ENCODE results near the gene SH3RF3. TPM values are rescaled to one million over a fixed set of nuclear protein-coding genes. Genes with fewer than 3 reads are reported as not detected.
A peak's percentile ranks its signal among the peaks of the same experiment; 100 is the strongest.

Gene SH3RF3
- total RNA-seq, 1 donor from 2014 or later = 2.1 TPM

- Histone ChIP-seq H3K9ac (ENCODE audit: low read depth in 1 of 3, low read length in 3 of 3) (no peak overlapping the region), H3K27ac (ENCODE audit: low read depth, low read length) (no peak overlapping the region), H3K4me3 (ENCODE audit: low read length in 3 of 3) (no peak overlapping the region), H3K9me3 (ENCODE audit: control insufficient read depth in 3 of 3, low read length in 3 of 3) (no peaks in the 10 kb centered on the region), H3K36me3 (ENCODE audit: control insufficient read depth in 3 of 3, insufficient read depth in 3 of 3, low read length in 3 of 3) (no peaks in the 10 kb centered on the region), H3K4me1 (ENCODE audit: control insufficient read depth in 3 of 3, insufficient read depth in 3 of 3, low read length in 3 of 3) (peaks cover 31 to 44% (median 34%) of the 10 kb centered on the region in 3 donors), H3K27me3 (ENCODE audit: control insufficient read depth in 3 of 3, insufficient read depth in 3 of 3, low read length in 3 of 3) (no peaks in the 10 kb centered on the region)
Observed at GRCh38 chr2:109254174-109254904, 125.3 kb downstream of the SH3RF3 start.

GRCh38 chr2:109255654-109256053 lies 126.6 kb downstream of the SH3RF3 start:
- Histone ChIP-seq H3K9ac (ENCODE audit: low read depth in 1 of 3, low read length in 3 of 3) (no peak overlapping the region), H3K27ac (ENCODE audit: low read depth, low read length) (peak overlapping the region; percentile 25), H3K4me1 (ENCODE audit: control insufficient read depth in 3 of 3, insufficient read depth in 3 of 3, low read length in 3 of 3) (peaks cover 33 to 54% (median 37%) of the 10 kb centered on the region in 3 donors), H3K9me3 (ENCODE audit: control insufficient read depth in 3 of 3, low read length in 3 of 3) (no peaks in the 10 kb centered on the region), H3K4me3 (ENCODE audit: low read length in 3 of 3) (no peak overlapping the region), H3K27me3 (ENCODE audit: control insufficient read depth in 3 of 3, insufficient read depth in 3 of 3, low read length in 3 of 3) (no peaks in the 10 kb centered on the region), H3K36me3 (ENCODE audit: control insufficient read depth in 3 of 3, insufficient read depth in 3 of 3, low read length in 3 of 3) (no peaks in the 10 kb centered on the region)

DNA sequence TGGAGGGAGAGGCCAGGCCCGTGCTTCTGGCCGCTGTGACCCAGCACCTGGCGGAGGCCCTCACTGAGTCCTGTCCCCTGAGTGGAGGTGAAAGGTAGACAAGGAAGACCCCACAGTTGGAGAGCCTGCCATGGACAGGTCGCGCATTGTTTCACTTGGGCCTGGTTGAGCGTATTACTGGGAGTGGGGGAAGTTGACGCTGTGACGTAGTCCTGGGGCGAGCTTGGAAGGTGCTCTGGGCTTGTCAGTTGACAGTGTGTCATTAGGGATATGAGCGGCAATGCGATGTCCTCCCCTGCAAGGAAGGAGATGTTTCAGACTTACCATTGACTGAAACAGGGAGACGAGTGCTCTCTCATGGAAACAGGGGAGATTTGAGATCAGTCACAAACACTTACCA lies 127.1 kb downstream of the SH3RF3 start:
- Histone ChIP-seq H3K9me3 (ENCODE audit: control insufficient read depth in 3 of 3, low read length in 3 of 3) (no peaks in the 10 kb centered on the region), H3K36me3 (ENCODE audit: control insufficient read depth in 3 of 3, insufficient read depth in 3 of 3, low read length in 3 of 3) (no peaks in the 10 kb centered on the region), H3K4me1 (ENCODE audit: control insufficient read depth in 3 of 3, insufficient read depth in 3 of 3, low read length in 3 of 3) (peaks cover 37 to 58% (median 42%) of the 10 kb centered on the region in 3 donors), H3K27ac (ENCODE audit: low read depth, low read length) (peak overlapping the region; percentile 25), H3K27me3 (ENCODE audit: control insufficient read depth in 3 of 3, insufficient read depth in 3 of 3, low read length in 3 of 3) (no peaks in the 10 kb centered on the region), H3K4me3 (ENCODE audit: low read length in 3 of 3) (no peak overlapping the region), H3K9ac (ENCODE audit: low read depth in 1 of 3, low read length in 3 of 3) (no peak overlapping the region)

- Histone ChIP-seq H3K9ac (ENCODE audit: low read depth in 1 of 3, low read length in 3 of 3) (peak overlapping the region in 1 of 3 donors; percentile 19), H3K27ac (ENCODE audit: low read depth, low read length) (no peak overlapping the region), H3K36me3 (ENCODE audit: control insufficient read depth in 3 of 3, insufficient read depth in 3 of 3, low read length in 3 of 3) (no peaks in the 10 kb centered on the region), H3K27me3 (ENCODE audit: control insufficient read depth in 3 of 3, insufficient read depth in 3 of 3, low read length in 3 of 3) (no peaks in the 10 kb centered on the region), H3K9me3 (ENCODE audit: control insufficient read depth in 3 of 3, low read length in 3 of 3) (no peaks in the 10 kb centered on the region), H3K4me3 (ENCODE audit: low read length in 3 of 3) (no peak overlapping the region), H3K4me1 (ENCODE audit: control insufficient read depth in 3 of 3, insufficient read depth in 3 of 3, low read length in 3 of 3) (peaks cover 40 to 58% (median 45%) of the 10 kb centered on the region in 3 donors)
Observed at GRCh38 chr2:109256921-109257320, 127.9 kb downstream of the SH3RF3 start.

GRCh38 chr2:109257653-109258052 lies 128.6 kb downstream of the SH3RF3 start:
- H3K27me3 ChIP-seq (ENCODE audit: control insufficient read depth in 3 of 3, insufficient read depth in 3 of 3, low read length in 3 of 3) = no peaks in the 10 kb centered on the region
- H3K4me3 ChIP-seq (ENCODE audit: low read length in 3 of 3) = no peak overlapping the region
- H3K4me1 ChIP-seq (ENCODE audit: control insufficient read depth in 3 of 3, insufficient read depth in 3 of 3, low read length in 3 of 3) = peaks cover 40 to 58% (median 48%) of the 10 kb centered on the region in 3 donors

GRCh38 chr2:109258376-109258775 lies 129.4 kb downstream of the SH3RF3 start:
- Histone ChIP-seq H3K4me3 (ENCODE audit: low read length in 3 of 3) (peak overlapping the region in 1 of 3 donors; percentile 52), H3K9me3 (ENCODE audit: control insufficient read depth in 3 of 3, low read length in 3 of 3) (no peaks in the 10 kb centered on the region), H3K9ac (ENCODE audit: low read depth in 1 of 3, low read length in 3 of 3) (peak overlapping the region in 1 of 3 donors; percentile 70), H3K27me3 (ENCODE audit: control insufficient read depth in 3 of 3, insufficient read depth in 3 of 3, low read length in 3 of 3) (no peaks in the 10 kb centered on the region), H3K36me3 (ENCODE audit: control insufficient read depth in 3 of 3, insufficient read depth in 3 of 3, low read length in 3 of 3) (no peaks in the 10 kb centered on the region), H3K4me1 (ENCODE audit: control insufficient read depth in 3 of 3, insufficient read depth in 3 of 3, low read length in 3 of 3) (peaks cover 40 to 58% (median 50%) of the 10 kb centered on the region in 3 donors), H3K27ac (ENCODE audit: low read depth, low read length) (peak overlapping the region; percentile 21)

More at GRCh38 chr2:109257653-109258052, 128.6 kb downstream of the SH3RF3 start:
- H3K36me3 ChIP-seq (ENCODE audit: control insufficient read depth in 3 of 3, insufficient read depth in 3 of 3, low read length in 3 of 3) = no peaks in the 10 kb centered on the region
- H3K9me3 ChIP-seq (ENCODE audit: control insufficient read depth in 3 of 3, low read length in 3 of 3) = no peaks in the 10 kb centered on the region
- H3K9ac ChIP-seq (ENCODE audit: low read depth in 1 of 3, low read length in 3 of 3) = peak overlapping the region in 1 of 3 donors; percentile 45
- H3K27ac ChIP-seq (ENCODE audit: low read depth, low read length) = no peak overlapping the region

DNA sequence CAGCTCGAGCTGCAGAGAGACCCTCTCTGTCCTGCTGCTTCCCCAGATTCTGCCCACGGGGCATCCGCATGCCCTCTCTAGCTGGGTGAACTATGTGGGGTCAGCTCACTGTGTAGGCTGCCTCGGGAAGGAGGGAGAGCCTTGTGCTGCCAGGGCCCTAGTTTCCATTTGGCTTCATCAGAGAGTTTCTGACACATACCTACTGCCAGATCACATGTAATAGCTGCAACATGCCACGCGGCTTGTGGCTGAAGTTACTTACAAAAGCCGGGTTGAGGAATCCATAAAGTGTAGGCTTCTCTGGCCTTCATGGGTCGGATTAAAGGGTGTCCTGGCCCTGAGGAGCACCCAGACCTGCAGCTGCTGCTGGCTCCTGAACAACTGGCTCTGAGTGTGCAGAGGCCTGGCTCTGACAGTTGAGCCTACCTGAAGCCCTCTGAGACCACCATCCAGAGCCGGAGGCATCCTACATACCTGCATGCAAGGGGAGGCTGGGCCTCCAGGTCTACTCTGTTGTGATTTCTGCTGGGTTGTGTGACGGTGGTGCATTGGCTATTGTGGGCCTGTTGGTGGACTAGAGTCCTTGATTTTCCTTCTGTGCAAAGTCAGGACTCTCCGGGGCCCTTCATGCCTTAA lies 130.0 kb downstream of the SH3RF3 start:
- H3K36me3 ChIP-seq (ENCODE audit: control insufficient read depth in 3 of 3, insufficient read depth in 3 of 3, low read length in 3 of 3) = no peaks in the 10 kb centered on the region
- peak overlapping the region in 1 of 3 donors; percentile 52 for H3K4me3 ChIP-seq (ENCODE audit: low read length in 3 of 3)
- peaks cover 40 to 58% (median 51%) of the 10 kb centered on the region in 3 donors for H3K4me1 ChIP-seq (ENCODE audit: control insufficient read depth in 3 of 3, insufficient read depth in 3 of 3, low read length in 3 of 3)
- no peaks in the 10 kb centered on the region for H3K9me3 ChIP-seq (ENCODE audit: control insufficient read depth in 3 of 3, low read length in 3 of 3)
- H3K9ac ChIP-seq (ENCODE audit: low read depth in 1 of 3, low read length in 3 of 3) = peak overlapping the region in 2 of 3 donors; percentile 35 to 70
- no peaks in the 10 kb centered on the region for H3K27me3 ChIP-seq (ENCODE audit: control insufficient read depth in 3 of 3, insufficient read depth in 3 of 3, low read length in 3 of 3)
- H3K27ac ChIP-seq (ENCODE audit: low read depth, low read length) = peak overlapping the region; percentile 21

DNA sequence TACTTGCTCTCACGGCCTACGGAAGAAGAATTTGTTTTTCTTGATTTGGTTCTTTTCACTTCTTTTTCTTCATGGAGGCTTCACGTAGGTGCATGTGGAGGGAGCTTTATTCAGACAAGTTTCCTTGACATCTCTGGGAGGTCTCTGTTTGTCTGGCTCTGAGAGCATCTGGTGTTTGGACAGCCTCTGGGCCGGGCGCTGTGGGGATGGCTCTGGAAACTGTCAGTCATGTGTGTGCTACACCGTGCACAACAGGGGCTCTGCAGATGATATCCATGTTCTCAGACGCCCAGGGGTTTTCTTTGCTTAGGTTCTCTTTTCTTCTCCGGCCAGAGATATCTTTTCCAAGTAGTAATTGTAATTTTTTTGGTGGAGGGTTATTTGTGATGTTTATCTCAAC lies 130.7 kb downstream of the SH3RF3 start:
- Histone ChIP-seq H3K4me1 (ENCODE audit: control insufficient read depth in 3 of 3, insufficient read depth in 3 of 3, low read length in 3 of 3) (peaks cover 43 to 61% (median 53%) of the 10 kb centered on the region in 3 donors), H3K9me3 (ENCODE audit: control insufficient read depth in 3 of 3, low read length in 3 of 3) (no peaks in the 10 kb centered on the region), H3K36me3 (ENCODE audit: control insufficient read depth in 3 of 3, insufficient read depth in 3 of 3, low read length in 3 of 3) (no peaks in the 10 kb centered on the region), H3K27me3 (ENCODE audit: control insufficient read depth in 3 of 3, insufficient read depth in 3 of 3, low read length in 3 of 3) (no peaks in the 10 kb centered on the region), H3K9ac (ENCODE audit: low read depth in 1 of 3, low read length in 3 of 3) (no peak overlapping the region), H3K27ac (ENCODE audit: low read depth, low read length) (no peak overlapping the region), H3K4me3 (ENCODE audit: low read length in 3 of 3) (no peak overlapping the region)

DNA sequence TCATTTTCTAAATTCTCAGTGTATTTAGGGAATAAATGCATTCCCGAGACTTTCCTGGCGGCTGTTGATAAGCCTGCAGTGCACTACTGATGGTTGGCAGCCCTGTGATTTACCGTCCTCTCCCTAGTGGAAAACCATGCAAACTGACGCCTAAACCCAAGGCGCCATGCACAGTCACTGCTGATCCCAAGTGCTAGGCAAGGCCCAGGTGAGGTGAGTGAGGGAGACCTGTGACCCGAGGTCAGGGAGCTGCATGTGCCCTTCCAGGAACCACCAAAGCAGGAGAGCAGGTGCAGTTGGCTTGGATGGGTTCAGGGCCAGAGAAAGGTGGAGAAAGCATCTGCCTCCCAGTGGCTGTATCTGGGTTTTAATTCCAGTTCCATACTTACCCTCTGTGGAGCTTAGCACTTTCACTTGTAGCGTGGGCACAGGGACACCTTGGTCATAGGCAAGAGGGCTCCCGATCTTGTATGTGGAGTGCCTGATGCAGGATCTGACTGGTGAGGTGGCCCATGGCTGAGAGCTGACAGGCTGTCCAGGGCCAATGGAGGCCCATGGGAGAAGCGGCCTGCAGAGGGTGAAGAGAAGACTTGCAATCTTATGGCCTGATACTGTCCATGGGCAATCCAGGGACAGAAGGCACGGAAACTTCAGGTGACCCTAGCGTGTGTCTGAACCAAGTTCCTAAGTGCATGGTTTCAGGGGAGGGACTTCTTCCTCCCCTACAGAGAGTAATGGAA lies 131.3 kb downstream of the SH3RF3 start:
- peaks cover 49 to 62% (median 59%) of the 10 kb centered on the region in 3 donors for H3K4me1 ChIP-seq (ENCODE audit: control insufficient read depth in 3 of 3, insufficient read depth in 3 of 3, low read length in 3 of 3)

More for the DNA sequence above, 131.3 kb downstream of the SH3RF3 start:
- Histone ChIP-seq H3K9ac (ENCODE audit: low read depth in 1 of 3, low read length in 3 of 3) (no peak overlapping the region), H3K27me3 (ENCODE audit: control insufficient read depth in 3 of 3, insufficient read depth in 3 of 3, low read length in 3 of 3) (no peaks in the 10 kb centered on the region), H3K4me3 (ENCODE audit: low read length in 3 of 3) (no peak overlapping the region), H3K9me3 (ENCODE audit: control insufficient read depth in 3 of 3, low read length in 3 of 3) (no peaks in the 10 kb centered on the region), H3K27ac (ENCODE audit: low read depth, low read length) (no peak overlapping the region), H3K36me3 (ENCODE audit: control insufficient read depth in 3 of 3, insufficient read depth in 3 of 3, low read length in 3 of 3) (no peaks in the 10 kb centered on the region)

All from skeletal muscle tissue (tissue), 4 donors.